HepG2 (cell line): ENCODE results near the gene GSS. TPM values are rescaled to one million over a fixed set of nuclear protein-coding genes. Genes with fewer than 3 reads are reported as not detected.

Experiments
- ATAC-seq: fragments of 200-7000 bp; cut with Tn5 transposase; 3 replicates; pipeline ENCODE4 v1.9.1; 2020; ENCODE audit warnings: mild to moderate bottlenecking, moderate library complexity
- BruUV-seq: library from RNA; stranded (reverse); fragments of 400-500 nt; replicated peaks from 2 replicates; lab custom pipeline; 2021; lab: Mats Ljungman, UMichigan
- CTCF ChIA-PET: fragments of 300-600 bp; formaldehyde crosslinking; extraction: SDS; loops from one replicate; lab custom pipeline; 2021; ENCODE audit warnings: low total read pairs, inconsistent platforms, low intra/inter-chr PET ratio; lab: Yijun Ruan, JAX
- POLR2A ChIA-PET: fragments of 350-600 bp; sonication (Branson Sonifier 250); formaldehyde crosslinking; loops from one replicate; lab custom pipeline; 2020; ENCODE audit warnings: antibody characterized with exemption, inconsistent platforms; lab: Yijun Ruan, JAX
- DNase-seq: peaks from one replicate; pipeline ENCODE4 v3.0.0-alpha.2; 2015; ENCODE audit warnings: low spot score
- FAIRE-seq: peaks from 3 replicates; lab custom pipeline; 2011; peaks lifted over from hg19 to GRCh38; lab: Jason Lieb, UNC
- H2AFZ ChIP-seq: one replicate; pipeline ENCODE4 v1.6.1; 2011; ENCODE audit warnings: low read length, inconsistent platforms
- H3K27ac ChIP-seq: fragments of 300-600 bp; 3 replicates; pipeline ENCODE4 v1.8.0; 2011; ENCODE audit warnings: mixed run types, mild to moderate bottlenecking, mixed read lengths, low read length, inconsistent platforms; ENCODE audit not compliant: insufficient read depth; ENCODE audit errors: extremely low read length
- H3K27me3 ChIP-seq, 2 experiments: fragments of 200-600 bp in 1 of 2; 2 replicates in 1 of 2; 3 replicates in 1 of 2; pipeline versions ENCODE4 v1.6.0 to v1.8.0; 2011; ENCODE audit warnings: low read length in 2 of 2, mild to moderate bottlenecking in 2 of 2, moderate library complexity in 2 of 2, inconsistent platforms in 1 of 2; ENCODE audit not compliant: insufficient read depth in 2 of 2, control insufficient read depth in 1 of 2
- H3K36me3 ChIP-seq, 2 experiments: fragments of 200-600 bp in 1 of 2; replicated peaks in 1 of 2; 2 replicates in 1 of 2; 3 replicates in 1 of 2; pipeline versions ENCODE4 v1.5.1 to v1.8.0; 2011; ENCODE audit warnings: low read length in 2 of 2, inconsistent platforms in 1 of 2; ENCODE audit not compliant: insufficient read depth in 2 of 2, control insufficient read depth in 1 of 2
- H3K4me1 ChIP-seq: 2 replicates; pipeline ENCODE4 v1.5.1; 2012; ENCODE audit warnings: low read length, inconsistent platforms; ENCODE audit not compliant: insufficient read depth
- H3K4me2 ChIP-seq: 2 replicates; pipeline ENCODE4 v1.6.0; 2011; ENCODE audit warnings: low read depth, low read length, inconsistent platforms
- H3K4me3 ChIP-seq, 3 experiments: fragments of 200-600 bp in 1 of 3; sonication (generic), shearing (Covaris generic) in 1 of 3; replicated peaks in 1 of 3; 2 replicates each; pipeline ENCODE4 v1.5.1; 2011 to 2016; ENCODE audit warnings: low read length in 3 of 3, inconsistent platforms in 2 of 3, low read depth in 2 of 3, mild to moderate bottlenecking in 2 of 3, control low read depth in 1 of 3, mixed read lengths in 1 of 3; ENCODE audit not compliant: insufficient read depth in 1 of 3
- H3K79me2 ChIP-seq: one replicate; pipeline ENCODE4 v1.6.1; 2011; ENCODE audit warnings: low read length, inconsistent platforms; ENCODE audit not compliant: insufficient read depth
- H3K9ac ChIP-seq: 2 replicates; pipeline ENCODE4 v1.6.0; 2011; ENCODE audit warnings: mild to moderate bottlenecking, low read depth, low read length, inconsistent platforms; ENCODE audit not compliant: insufficient read depth
- H3K9me3 ChIP-seq: 2 replicates; pipeline ENCODE4 v1.5.1; 2012; ENCODE audit warnings: mild to moderate bottlenecking, low read length
- H4K20me1 ChIP-seq: 2 replicates; pipeline ENCODE4 v1.6.0; 2011; ENCODE audit warnings: inconsistent platforms, mild to moderate bottlenecking, low read length, moderate library complexity; ENCODE audit not compliant: insufficient read depth
- KDM5B ChIP-seq: sonication (generic); formaldehyde crosslinking; IDR thresholded peaks from 2 replicates; pipeline ENCODE4 v1.4.0; 2020; ENCODE audit warnings: missing genetic modification reagents, mild to moderate bottlenecking, borderline replicate concordance
- POLR2G ChIP-seq: fragments of 200-400 bp; formaldehyde crosslinking; IDR thresholded peaks from 2 replicates; pipeline ENCODE4 v1.6.1; 2018; ENCODE audit warnings: mild to moderate bottlenecking, low read depth, low read length, moderate library complexity
- RARG ChIP-seq: sonication (generic); formaldehyde crosslinking; IDR thresholded peaks from 2 replicates; pipeline ENCODE4 v1.4.0; 2020; ENCODE audit warnings: low read depth, mild to moderate bottlenecking, missing genetic modification reagents
- U2AF2 ChIP-seq: fragments of 200-400 bp; formaldehyde crosslinking; IDR thresholded peaks from 2 replicates; pipeline ENCODE4 v1.6.1; 2017; ENCODE audit warnings: low read depth, mild to moderate bottlenecking, low read length
- ZFAT ChIP-seq: sonication (generic); formaldehyde crosslinking; conservative IDR thresholded peaks from 2 replicates; pipeline ENCODE4 v1.8.1; 2023; ENCODE audit warnings: missing genetic modification reagents, inconsistent platforms
- ZNF652 ChIP-seq: IDR thresholded peaks from 2 replicates; pipeline ENCODE4 v1.6.1; 2016; ENCODE audit warnings: low read depth, borderline replicate concordance
- ZNF704 ChIP-seq: sonication (generic); formaldehyde crosslinking; IDR thresholded peaks from 2 replicates; pipeline ENCODE4 v1.8.1; 2023; ENCODE audit warnings: mild to moderate bottlenecking, inconsistent platforms, moderate library complexity, missing genetic modification reagents, borderline replicate concordance
- WGBS: methylation state at CpG from one replicate; pipeline ENCODE4 v1.1.6; 2017; ENCODE audit warnings: low lambda C conversion rate; 5-methylcytosine and 5-hydroxymethylcytosine counted together
- in situ Hi-C: cut with HindIII; loops from 2 replicates; pipeline ENCODE4 v1.10.0; 2017; ENCODE audit warnings: low pct_unique_long_range_greater_than_20kb; ENCODE audit not compliant: extremely low pct_ligation_motif_present
- intact Hi-C: fragments of 100-400 bp; cut with micrococcal nuclease; formaldehyde crosslinking; loops from one replicate; pipeline ENCODE4 v1.10.0; 2022; ENCODE audit not compliant: unreplicated experiment
- polyA plus RNA-seq, 8 experiments: library from polyadenylated mRNA; depleted of rRNA in 3 of 8; stranded (reverse) in 7 of 8; unstranded in 1 of 8; fragments of >200 nt; fragmentation: Illumina TruSeq in 4 of 8; extraction: Trizol in 4 of 8; gene quantifications; 2 replicates each; pipeline versions ENCODE4 v1.2.1 to v1.2.3, GENCODE V29; 2011 to 2016; ENCODE audit warnings: low read depth in 4 of 8, missing spikeins in 1 of 8, mixed read lengths in 1 of 8; ENCODE audit not compliant: insufficient read depth in 1 of 8
- total RNA-seq, 5 experiments: library from RNA; depleted of rRNA; stranded (reverse); fragments of >200 nt; fragmentation: Illumina TruSeq; extraction: Trizol; gene quantifications; 2 replicates each; pipeline ENCODE4 v1.2.3, GENCODE V29; 2016; ENCODE audit warnings: low read depth in 1 of 5

The GSS gene
- total and polyA plus RNA-seq, 2 of the 13 experiments (the other 11 are each of a cell fraction or from before 2014, with no cell fraction given) = 80.1 to 102 TPM

DNA sequence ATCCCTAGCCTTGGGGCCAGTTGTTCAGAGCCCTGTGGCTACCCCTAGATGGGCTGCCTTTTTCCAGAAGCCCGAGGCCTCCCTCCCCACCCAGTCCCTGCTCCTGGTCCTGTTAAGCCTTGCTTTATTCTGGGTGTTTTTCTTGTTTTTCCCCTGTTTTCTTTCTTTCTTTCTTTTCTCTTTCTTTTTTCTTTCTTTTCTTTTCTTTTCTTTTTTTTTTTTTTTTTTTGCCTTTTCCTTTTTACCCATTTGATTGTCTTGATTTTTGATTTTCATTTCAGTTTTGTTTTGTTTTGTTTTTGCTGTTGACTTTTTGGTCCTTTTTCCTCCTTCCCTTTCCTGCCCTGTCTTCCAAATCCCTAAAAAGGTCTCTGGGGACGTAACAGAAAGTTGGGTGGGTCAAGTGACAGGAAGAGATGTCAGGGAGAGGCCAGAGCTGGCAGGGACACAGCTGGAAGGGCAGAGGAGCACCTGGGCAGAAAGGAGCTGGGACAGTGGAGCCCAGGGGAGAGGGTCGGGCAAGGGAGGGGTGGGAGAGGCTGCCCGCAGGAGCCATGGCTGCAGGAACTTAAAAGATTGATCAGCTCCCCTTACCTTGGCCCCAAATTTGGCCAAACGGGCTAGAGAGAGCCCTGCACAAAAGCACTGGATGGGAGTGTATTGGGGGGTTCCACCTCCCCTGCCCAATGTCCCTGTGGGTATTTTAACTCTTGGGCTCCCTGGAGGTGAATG lies 27.6 kb upstream of the GSS start:
- H3K27ac ChIP-seq = no peak overlapping the region
- H3K4me3 ChIP-seq = no peak overlapping the region
- H3K79me2 ChIP-seq = no peaks in the 10 kb centered on the region
- TF ChIP-seq U2AF2 (0 out of 2 replicates have a peak, but pooled peaks have one; percentile 50), ZNF704 (no peak), ZNF652 (no peak), POLR2G (no peak)
- TF ChIP-seq, all 625 proteins: peak for 1
- intact Hi-C loops (no loop called here), in situ Hi-C loops (no loop called here)
- Histone ChIP-seq H3K4me1 (peaks cover 27% of the 10 kb centered on the region), H3K9me3 (no peaks in the 10 kb centered on the region), H3K36me3 (no peaks in the 10 kb centered on the region), H4K20me1 (no peaks in the 10 kb centered on the region), H2AFZ (no peak overlapping the region), H3K27me3 (peaks cover 28 to 43% of the 10 kb centered on the region in 2 experiments), H3K4me2 (no peak overlapping the region), H3K9ac (no peak overlapping the region)
- ChIA-PET CTCF (no interaction called here), POLR2A (no interaction called here)
- BruUV-seq = no TSS peak
- 11% methylated on average over 5 of the region's 5 CpGs for WGBS
- no peak for DNase-seq
- FAIRE-seq = no peak
- no peak for ATAC-seq

DNA sequence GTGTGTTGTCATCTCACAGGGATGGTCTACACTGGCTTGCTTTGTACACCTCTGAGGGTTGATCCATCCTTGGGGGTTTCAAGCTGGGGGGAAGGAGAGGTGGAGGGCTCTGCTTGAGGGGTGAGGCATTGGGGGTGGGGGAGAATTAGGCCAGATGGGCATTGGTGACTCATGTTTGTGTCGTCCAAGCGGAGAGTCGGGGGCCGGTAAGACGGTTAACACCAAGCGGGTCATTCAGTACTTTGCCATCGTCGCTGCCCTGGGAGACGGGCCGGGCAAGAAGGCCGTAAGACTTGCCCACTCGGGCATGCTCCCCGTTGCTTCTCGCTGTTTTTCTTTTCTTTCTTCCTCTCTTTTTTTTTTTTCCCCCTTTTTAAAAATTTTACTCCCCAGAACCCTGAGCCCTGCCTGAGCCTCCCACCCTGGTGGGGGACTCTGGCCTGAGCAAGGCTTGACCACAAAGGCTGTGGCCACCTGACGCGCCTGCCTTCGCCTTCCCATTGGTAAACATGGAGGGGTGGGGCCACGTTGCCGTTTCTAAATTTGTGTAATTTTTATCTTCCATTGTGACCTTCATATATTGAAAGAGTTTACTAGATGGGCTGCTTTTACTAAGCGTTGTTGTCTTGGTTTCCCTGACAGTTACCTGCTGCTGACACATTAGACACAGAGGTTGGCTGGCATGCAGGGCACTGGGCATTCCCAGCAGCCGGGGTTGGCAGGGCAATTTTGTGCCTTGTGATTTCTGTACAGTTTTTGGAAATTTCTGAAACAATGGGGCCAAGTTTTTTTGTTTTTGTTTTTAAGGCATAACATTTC lies 26.9 kb upstream of the GSS start:
- 69% methylated on average over 21 of the region's 21 CpGs for WGBS
- Histone ChIP-seq H2AFZ (no peak overlapping the region), H3K27ac (no peak overlapping the region), H3K4me1 (peaks cover 32% of the 10 kb centered on the region), H3K9ac (no peak overlapping the region), H3K36me3 (no peaks in the 10 kb centered on the region), H3K9me3 (no peaks in the 10 kb centered on the region), H3K79me2 (no peaks in the 10 kb centered on the region), H3K4me2 (no peak overlapping the region), H4K20me1 (no peaks in the 10 kb centered on the region), H3K4me3 (no peak overlapping the region), H3K27me3 (peaks cover 28 to 46% of the 10 kb centered on the region in 2 experiments)
- ATAC-seq (no peak), FAIRE-seq (no peak), DNase-seq (no peak)
- no TSS peak for BruUV-seq
- intact Hi-C loops (no loop called here), in situ Hi-C loops (no loop called here)
- TF ChIP-seq ZFAT (CRISPR knock-in tag) (no peak), KDM5B (0 out of 2 replicates have a peak, but pooled peaks have one; percentile 21), RARG (CRISPR knock-in tag) (no peak)
- CTCF ChIA-PET = no interaction called here
- POLR2A ChIA-PET = no interaction called here
